ENCODE results near the gene MUC2.

Gene MUC2

DNA sequence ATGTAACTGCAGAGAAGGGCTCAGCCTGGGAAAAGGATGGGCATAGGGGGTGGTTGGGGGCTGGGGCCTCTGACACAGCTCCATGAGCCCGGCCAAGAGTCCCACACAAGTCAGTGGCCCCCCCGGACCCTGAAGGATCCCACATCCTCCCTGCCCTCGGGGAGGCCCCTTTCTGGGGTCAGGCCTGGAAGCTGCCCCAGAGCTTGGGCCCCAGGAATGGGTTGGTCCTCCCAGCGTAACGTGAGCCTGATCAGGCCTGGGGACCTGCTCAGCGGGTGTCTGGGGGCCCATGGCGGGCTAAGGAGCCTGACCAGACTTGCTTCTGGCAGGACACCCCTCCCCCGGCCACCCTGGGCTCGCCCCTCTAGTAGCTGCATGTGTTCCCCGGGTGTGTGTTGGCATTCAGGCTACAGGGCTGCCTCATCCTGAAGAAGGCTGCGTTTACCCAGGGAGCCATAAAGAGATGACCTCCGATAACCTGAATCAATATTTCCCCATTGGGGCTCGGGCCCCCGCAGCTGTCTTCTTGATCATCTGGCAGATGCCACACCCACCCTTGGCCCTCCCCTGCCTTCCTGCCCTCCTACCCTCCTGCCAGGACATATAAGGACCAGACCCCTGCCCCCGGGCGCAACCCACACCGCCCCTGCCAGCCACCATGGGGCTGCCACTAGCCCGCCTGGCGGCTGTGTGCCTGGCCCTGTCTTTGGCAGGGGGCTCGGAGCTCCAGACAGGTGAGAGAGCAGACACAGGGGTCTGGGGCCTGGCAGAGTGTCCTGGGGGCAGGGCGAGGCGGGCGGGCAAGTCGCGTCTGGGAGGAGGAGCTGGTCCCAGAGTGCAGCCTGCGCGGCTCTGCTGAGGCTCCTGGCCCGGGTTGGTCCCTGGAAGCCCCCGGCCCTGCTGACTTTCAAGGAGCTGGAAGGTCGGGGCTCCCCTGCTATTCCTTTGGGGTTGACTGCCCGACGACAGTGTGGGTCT, at the start of gene MUC2:
MUC2 (plus strand) TSS at position 631 of the 978 bp plus-strand sequence.
- peak; percentile 12 for DNase-seq

DNA sequence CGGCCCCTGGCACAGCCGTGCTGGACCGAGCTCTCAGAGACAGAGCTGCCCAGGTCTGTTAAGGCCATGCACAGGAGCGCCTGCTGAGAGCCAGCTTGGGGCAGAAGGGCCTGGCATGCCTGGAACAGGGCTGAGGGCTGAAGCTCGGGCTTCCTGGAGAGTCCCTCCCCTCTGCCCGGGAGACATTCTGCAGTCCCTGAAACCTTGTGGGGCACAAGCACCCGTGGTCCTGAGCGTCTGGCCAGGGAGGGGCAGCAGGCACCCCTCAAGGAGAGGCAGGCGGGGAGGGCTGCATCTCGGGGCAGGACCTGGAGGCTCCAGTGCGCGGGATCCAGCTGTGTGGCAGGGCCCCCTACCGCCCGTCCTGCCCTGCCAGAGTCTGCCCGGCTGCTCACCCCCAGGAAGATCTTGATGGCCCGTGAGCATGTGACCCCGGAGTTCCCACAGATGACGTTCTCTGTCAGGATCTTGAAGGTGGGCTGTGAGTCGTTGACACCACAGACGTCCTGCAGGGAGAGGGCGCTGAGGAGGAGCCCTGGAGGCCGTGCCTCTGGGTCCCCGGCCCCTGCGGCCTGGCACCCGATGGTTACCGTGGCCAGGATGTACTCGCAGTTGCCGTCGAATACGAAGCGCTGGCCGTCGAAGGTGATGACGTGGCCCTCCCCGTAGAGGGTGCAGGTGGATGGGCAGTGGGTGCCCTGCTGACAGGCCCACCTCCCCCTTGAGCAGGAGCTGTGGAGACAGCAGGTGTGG, 49.1 kb upstream of the MUC2 start:
- DNase-seq = no peak

GRCh38 chr11:1026163-1026450, 48.6 kb upstream of the MUC2 start:
- no peak for DNase-seq

DNA sequence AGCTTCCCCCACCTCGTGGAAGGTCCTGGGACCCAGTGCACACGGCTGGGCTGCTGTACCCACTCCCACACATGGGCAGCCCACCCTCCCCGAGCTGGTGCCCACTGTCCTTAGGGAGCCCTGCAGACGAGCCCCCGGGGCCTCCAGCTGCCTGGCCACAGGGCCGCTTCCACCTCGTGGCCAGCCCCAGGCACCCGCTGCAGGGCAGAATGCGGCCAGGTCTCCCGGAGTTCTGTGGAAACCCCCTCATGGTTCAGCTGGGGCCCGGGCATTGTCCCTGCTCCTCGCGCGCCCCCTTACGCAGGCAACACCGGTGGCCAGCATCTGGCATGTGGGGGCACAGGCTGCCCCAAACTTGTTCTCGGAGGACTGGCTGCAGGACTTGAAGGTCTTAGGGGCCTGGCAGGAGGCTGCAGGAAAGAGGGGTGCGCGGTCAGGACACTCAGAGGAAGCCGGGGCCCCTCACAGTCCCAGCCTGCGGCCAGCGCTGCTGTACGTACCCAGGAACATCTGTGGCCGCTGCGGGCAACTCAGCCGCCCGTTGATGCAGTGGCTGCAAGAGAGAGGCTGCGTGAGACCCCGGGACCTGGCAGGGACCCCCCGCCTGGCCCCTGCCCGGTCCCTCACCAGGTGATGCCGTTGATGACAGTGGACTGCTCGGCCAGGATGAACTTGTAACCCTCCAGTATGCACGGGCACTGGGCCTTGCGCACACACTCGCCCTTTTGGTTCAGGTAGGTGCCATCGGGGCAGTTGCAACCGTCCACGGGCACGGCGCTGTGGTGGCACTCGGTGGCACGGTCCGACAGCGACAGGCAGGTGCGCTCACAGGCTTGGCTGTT, 47.8 kb upstream of the MUC2 start:
- no peak for DNase-seq

DNA sequence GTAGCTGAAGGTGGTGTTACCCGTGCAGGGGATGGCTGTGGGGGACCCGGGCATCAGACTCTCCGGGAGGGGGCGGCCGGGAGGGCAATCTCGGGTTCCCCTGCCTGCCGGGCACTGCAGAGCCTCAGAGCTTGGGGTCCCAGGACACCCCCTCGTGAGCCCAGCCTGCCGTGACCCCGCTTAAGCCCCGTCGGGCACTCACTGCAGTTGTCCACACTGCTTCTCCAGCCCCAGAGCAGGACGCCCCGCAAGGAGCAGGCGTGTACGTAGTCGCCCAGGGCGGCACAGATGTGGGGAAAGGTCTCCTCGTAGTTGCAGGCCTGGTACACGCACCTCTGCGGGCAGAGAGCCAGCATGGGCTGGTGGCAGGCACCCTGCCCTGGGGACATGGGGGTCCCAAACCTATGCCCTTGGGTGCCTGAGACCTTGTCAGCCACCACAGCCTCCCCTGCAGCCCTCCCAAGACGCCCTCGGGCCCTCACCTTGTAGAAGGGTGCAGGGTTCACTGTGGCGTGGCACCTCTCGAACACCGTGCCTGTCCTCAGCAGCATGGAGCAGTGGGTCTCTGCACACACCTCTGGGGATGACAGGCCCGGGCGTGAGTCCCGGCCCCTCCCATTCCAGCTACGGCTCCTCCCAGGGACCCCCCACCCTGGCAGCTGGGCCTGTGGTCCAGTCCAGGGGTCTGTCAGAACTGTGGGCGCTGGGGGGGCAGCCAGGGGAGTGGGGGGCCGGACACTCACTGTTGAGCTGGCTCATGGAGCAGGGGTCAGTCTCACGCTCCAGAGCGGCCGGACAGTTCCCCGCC, 47.0 kb upstream of the MUC2 start:
- no peak for DNase-seq

DNA sequence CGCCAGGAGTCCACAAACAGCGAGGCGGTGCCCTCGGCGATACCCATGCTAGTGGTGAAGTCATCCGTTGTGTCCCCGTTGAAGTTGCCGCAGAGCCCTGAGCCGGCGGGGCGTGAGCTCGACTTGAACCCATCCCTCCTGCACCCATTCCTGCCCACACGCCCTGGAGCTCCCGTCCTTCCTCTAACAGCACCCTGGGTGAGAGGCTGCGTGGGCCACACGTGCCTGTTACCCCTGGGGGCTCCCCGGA, 46.5 kb upstream of the MUC2 start:
- DNase-seq = no peak

DNA sequence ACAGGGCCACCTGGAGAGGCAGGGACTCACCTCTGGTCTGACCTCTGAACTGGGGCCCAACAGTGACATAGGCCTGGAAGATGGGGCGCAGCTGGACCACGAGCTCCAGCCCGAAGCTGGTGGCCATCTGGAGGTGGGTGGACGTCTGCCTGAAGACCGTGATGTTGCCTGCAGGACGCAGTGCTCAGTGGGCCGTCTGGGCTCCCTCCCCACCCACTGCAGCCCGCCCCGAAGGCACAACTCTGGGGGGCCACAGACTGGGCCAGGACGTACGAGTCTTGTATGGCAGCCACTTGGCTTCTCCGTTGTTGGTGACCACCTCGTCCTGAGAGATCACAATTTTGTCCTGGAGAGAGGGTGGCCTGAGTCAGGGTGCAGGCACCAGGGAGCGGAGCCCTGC, 46.1 kb upstream of the MUC2 start:
- no peak for DNase-seq

GRCh38 chr11:1029051-1029450, 45.6 kb upstream of the MUC2 start:
- DNase-seq = no peak

GRCh38 chr11:1029654-1030053, 45.0 kb upstream of the MUC2 start:
- DNase-seq = no peak

DNA sequence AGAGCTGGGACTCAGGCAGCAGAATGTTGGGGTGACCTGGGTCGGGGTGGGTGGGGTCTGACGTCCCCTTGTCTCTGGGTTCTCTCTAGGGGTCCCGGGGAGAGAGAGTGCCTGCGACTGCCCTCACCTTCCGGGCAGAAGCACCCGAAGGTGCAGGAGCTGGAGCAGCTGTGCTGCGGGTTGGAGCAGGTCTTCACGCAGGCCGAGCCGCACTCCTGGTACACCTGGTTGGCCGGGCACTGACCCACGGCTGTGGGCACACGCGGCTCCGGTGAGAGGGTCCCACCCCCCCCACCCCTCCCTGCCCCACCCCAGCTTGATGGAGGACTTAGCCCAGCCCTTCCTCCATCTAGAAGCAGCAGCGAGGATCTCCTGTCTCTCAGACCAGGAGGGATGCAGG, 44.6 kb upstream of the MUC2 start:
- DNase-seq = no peak

DNA sequence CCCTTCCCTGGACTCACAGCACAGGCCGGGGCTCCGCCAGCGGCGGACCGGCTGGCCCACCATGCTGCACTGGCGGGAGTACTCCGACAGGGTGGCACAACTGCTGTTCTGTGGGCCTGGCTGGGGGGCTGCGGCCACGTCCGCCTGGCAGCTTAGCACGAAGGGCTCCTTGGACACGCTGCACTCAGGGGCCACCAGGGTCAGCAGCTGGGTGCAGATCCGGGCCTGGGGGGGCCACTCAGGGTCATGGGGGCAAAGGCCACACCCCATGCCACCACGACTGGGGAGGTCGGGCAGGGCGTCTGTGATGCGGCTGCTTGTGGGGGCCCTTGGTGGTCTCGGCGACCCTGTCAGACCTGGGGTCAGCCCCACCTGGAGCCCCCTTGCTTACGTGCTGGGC, 44.1 kb upstream of the MUC2 start:
- DNase-seq = no peak

GRCh38 chr11:1031121-1031899, 43.4 kb upstream of the MUC2 start:
- no peak for DNase-seq

DNA sequence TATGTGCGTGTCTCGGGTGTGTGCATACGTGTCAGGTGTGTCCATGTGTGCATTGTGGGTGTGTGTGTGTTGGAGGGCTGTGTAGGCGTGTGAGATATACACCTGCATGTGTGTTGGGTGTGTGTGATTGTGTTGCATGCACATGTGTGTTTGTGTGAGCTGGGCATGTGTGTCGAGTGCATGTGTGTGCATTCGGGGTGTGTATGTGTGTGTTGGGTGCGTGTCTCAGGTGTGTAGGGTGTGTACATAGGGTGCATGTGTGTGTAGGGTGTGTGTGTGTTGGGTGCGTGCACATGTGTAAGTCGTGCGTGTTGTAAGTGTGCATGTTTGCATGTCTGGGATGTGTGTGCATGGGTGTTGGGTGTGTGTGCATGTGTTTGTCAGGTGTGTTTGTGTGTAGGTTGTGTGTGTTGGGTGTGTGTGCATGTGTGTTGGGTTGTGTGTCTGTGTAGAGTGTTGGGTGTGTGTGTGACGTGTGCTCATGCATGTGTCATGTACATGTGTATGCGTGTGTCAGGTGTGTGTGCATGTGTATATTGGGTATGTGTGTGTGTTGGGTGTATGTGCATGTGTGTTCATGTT, 42.3 kb upstream of the MUC2 start:
- no peak for DNase-seq

- DNase-seq = no peak
These were observed 41.5 kb upstream of the MUC2 start for GRCh38 chr11:1033016-1033798.

- DNase-seq = no peak
These were observed 40.7 kb upstream of the MUC2 start for GRCh38 chr11:1034001-1034400.

GRCh38 chr11:1034456-1035295, 40.0 kb upstream of the MUC2 start:
- no peak for DNase-seq

GRCh38 chr11:1035577-1036283, 38.9 kb upstream of the MUC2 start:
- DNase-seq = no peak

DNA sequence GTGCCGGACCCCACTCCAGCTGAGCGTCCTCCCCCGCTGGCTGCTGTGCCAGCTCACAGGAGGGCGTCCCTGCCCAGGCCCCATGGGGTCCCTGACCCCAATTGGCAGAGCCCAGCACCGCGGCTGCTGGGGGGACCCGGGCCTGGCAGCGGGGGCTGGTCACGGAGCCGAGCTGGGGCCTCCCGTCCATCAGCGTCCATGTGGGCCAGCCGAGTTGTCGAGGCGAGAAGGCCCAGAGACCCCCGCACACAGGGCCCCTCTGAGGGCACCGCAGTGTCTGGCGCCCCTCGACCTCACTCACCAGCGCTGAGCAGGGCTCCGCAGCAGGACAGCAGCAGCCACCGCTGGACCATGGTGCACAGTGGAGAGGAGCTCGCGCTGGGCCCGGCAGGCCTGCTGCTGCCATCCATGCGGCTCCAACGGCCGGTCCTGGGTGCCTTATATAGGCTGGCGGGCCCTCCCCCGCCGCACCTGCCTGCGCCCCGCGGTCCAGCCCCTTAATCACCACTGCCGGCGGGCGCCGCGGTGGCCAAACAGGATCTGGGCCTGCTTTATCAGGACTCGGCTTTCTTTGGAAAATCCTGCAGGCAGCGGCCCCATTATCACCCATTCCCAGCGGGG, 38.3 kb upstream of the MUC2 start, which contains the start of gene MUC6:
MUC6 (minus strand) TSS at position 416 of the 621 bp plus-strand sequence; CDS start at position 353, 63 bp downstream.
- no peak for DNase-seq
